ENCODE measurements around the gene DAP.

- TF ChIP-seq CTCF (IDR thresholded peaks at IDR 0.05) = no peak
- TF ChIP-seq POLR2A (IDR thresholded peaks at IDR 0.05) = no peak
Observed at GRCh38 chr5:10723514-10723913, 37.5 kb downstream of the DAP start.

Data from thyroid gland (tissue), 4 donors.